ENCODE measurements around the gene C2orf49. TPM values are rescaled to one million over a fixed set of nuclear protein-coding genes. Genes with fewer than 3 reads are reported as not detected.
A peak's percentile ranks its signal among the peaks of the same experiment; 100 is the strongest.

C2orf49 gene
- 20.8 and 25.5 TPM in 2 replicates for total RNA-seq

- Mint-ChIP-seq H3K27me3 (no peaks in the 10 kb centered on the region), H3K4me1 (peaks cover 22% of the 10 kb centered on the region), H3K27ac (peak within 1 kb of the TSS; percentile 100), H3K36me3 (ENCODE audit: low read depth) (peaks cover 24% of the 10 kb centered on the region), H3K9me3 (no peaks in the 10 kb centered on the region), H3K4me3 (peak within 1 kb of the TSS; percentile 92)
- peak; percentile 97 for DNase-seq
- intact Hi-C loops (cut with micrococcal nuclease): loop anchor here (1.0 to 10.0 kb wide), 4 partner anchors 8 to 857 kb away; partner anchors contain the start of genes NCK2, TGFBRAP1 and UXS1
Observed at GRCh38 chr2:105337122-105338019, at the start of gene C2orf49. C2orf49 (plus strand) TSS chr2:105337540; CDS start chr2:105337588, 48 bp downstream.

GRCh38 chr2:105287692-105288091 is 49.6 kb upstream of the C2orf49 start:
- no peak overlapping the region for H3K27ac Mint-ChIP-seq
- DNase-seq: peak; percentile 76
- intact Hi-C loops (cut with micrococcal nuclease): no loop called here
- peaks cover 4% of the 10 kb centered on the region for H3K4me1 Mint-ChIP-seq
- H3K36me3 Mint-ChIP-seq (ENCODE audit: low read depth): peaks cover 30% of the 10 kb centered on the region
- H3K4me3 Mint-ChIP-seq: no peak overlapping the region
- no peaks in the 10 kb centered on the region for H3K9me3 Mint-ChIP-seq
- H3K27me3 Mint-ChIP-seq: no peaks in the 10 kb centered on the region

- H3K4me1 Mint-ChIP-seq: peaks cover 4% of the 10 kb centered on the region
- DNase-seq: no peak
- H3K9me3 Mint-ChIP-seq: no peaks in the 10 kb centered on the region
- no peaks in the 10 kb centered on the region for H3K27me3 Mint-ChIP-seq
- H3K4me3 Mint-ChIP-seq: no peak overlapping the region
- peaks cover 30% of the 10 kb centered on the region for H3K36me3 Mint-ChIP-seq (ENCODE audit: low read depth)
- intact Hi-C loops (cut with micrococcal nuclease): no loop called here
- H3K27ac Mint-ChIP-seq: no peak overlapping the region
Observed at GRCh38 chr2:105288133-105288532, 49.2 kb upstream of the C2orf49 start.

- H3K4me3 Mint-ChIP-seq: no peak overlapping the region
- H3K36me3 Mint-ChIP-seq (ENCODE audit: low read depth): peaks cover 38% of the 10 kb centered on the region
- peaks cover 6% of the 10 kb centered on the region for H3K4me1 Mint-ChIP-seq
- intact Hi-C loops (cut with micrococcal nuclease): no loop called here
- H3K27me3 Mint-ChIP-seq: no peaks in the 10 kb centered on the region
- H3K9me3 Mint-ChIP-seq: no peaks in the 10 kb centered on the region
- H3K27ac Mint-ChIP-seq: no peak overlapping the region
- no peak for DNase-seq
Observed at GRCh38 chr2:105290981-105291660, 46.2 kb upstream of the C2orf49 start.

- H3K36me3 Mint-ChIP-seq (ENCODE audit: low read depth): peaks cover 38% of the 10 kb centered on the region
- H3K9me3 Mint-ChIP-seq: no peaks in the 10 kb centered on the region
- no peak for DNase-seq
- intact Hi-C loops (cut with micrococcal nuclease): no loop called here
- H3K27me3 Mint-ChIP-seq: no peaks in the 10 kb centered on the region
- no peak overlapping the region for H3K4me3 Mint-ChIP-seq
- no peak overlapping the region for H3K27ac Mint-ChIP-seq
- peaks cover 6% of the 10 kb centered on the region for H3K4me1 Mint-ChIP-seq
Observed at GRCh38 chr2:105291981-105292380, 45.4 kb upstream of the C2orf49 start.

GRCh38 chr2:105294046-105294445 is 43.3 kb upstream of the C2orf49 start:
- H3K4me3 Mint-ChIP-seq: no peak overlapping the region
- intact Hi-C loops (cut with micrococcal nuclease): no loop called here
- no peaks in the 10 kb centered on the region for H3K27me3 Mint-ChIP-seq
- DNase-seq: no peak
- peaks cover 46% of the 10 kb centered on the region for H3K36me3 Mint-ChIP-seq (ENCODE audit: low read depth)
- H3K4me1 Mint-ChIP-seq: peaks cover 2% of the 10 kb centered on the region
- H3K27ac Mint-ChIP-seq: no peak overlapping the region
- no peaks in the 10 kb centered on the region for H3K9me3 Mint-ChIP-seq

- H3K9me3 Mint-ChIP-seq: no peaks in the 10 kb centered on the region
- no peaks in the 10 kb centered on the region for H3K27me3 Mint-ChIP-seq
- intact Hi-C loops (cut with micrococcal nuclease): no loop called here
- H3K27ac Mint-ChIP-seq: no peak overlapping the region
- peaks cover 46% of the 10 kb centered on the region for H3K36me3 Mint-ChIP-seq (ENCODE audit: low read depth)
- DNase-seq: peak; percentile 76
- H3K4me1 Mint-ChIP-seq: peaks cover 2% of the 10 kb centered on the region
- no peak overlapping the region for H3K4me3 Mint-ChIP-seq
Observed at GRCh38 chr2:105294844-105295481, 42.4 kb upstream of the C2orf49 start.

GRCh38 chr2:105296017-105296611 is 41.2 kb upstream of the C2orf49 start:
- Mint-ChIP-seq H3K4me1 (peaks cover 2% of the 10 kb centered on the region), H3K9me3 (no peaks in the 10 kb centered on the region), H3K36me3 (ENCODE audit: low read depth) (peaks cover 44% of the 10 kb centered on the region), H3K4me3 (no peak overlapping the region), H3K27ac (no peak overlapping the region), H3K27me3 (no peaks in the 10 kb centered on the region)
- intact Hi-C loops (cut with micrococcal nuclease): no loop called here
- DNase-seq: no peak

- H3K4me3 Mint-ChIP-seq: no peak overlapping the region
- H3K27me3 Mint-ChIP-seq: no peaks in the 10 kb centered on the region
- intact Hi-C loops (cut with micrococcal nuclease): no loop called here
- DNase-seq: no peak
- no peak overlapping the region for H3K27ac Mint-ChIP-seq
- H3K36me3 Mint-ChIP-seq (ENCODE audit: low read depth): peaks cover 36% of the 10 kb centered on the region
- peaks cover 7% of the 10 kb centered on the region for H3K4me1 Mint-ChIP-seq
- no peaks in the 10 kb centered on the region for H3K9me3 Mint-ChIP-seq
Observed at GRCh38 chr2:105297216-105297615, 40.1 kb upstream of the C2orf49 start.

- no peak for DNase-seq
- H3K4me1 Mint-ChIP-seq: peaks cover 13% of the 10 kb centered on the region
- no peaks in the 10 kb centered on the region for H3K9me3 Mint-ChIP-seq
- intact Hi-C loops (cut with micrococcal nuclease): no loop called here
- H3K36me3 Mint-ChIP-seq (ENCODE audit: low read depth): peaks cover 38% of the 10 kb centered on the region
- no peaks in the 10 kb centered on the region for H3K27me3 Mint-ChIP-seq
- H3K27ac Mint-ChIP-seq: no peak overlapping the region
- H3K4me3 Mint-ChIP-seq: no peak overlapping the region
Observed at GRCh38 chr2:105298017-105298416, 39.3 kb upstream of the C2orf49 start.

- Mint-ChIP-seq H3K36me3 (ENCODE audit: low read depth) (peaks cover 36% of the 10 kb centered on the region), H3K9me3 (no peaks in the 10 kb centered on the region), H3K27ac (no peak overlapping the region), H3K4me3 (no peak overlapping the region), H3K27me3 (no peaks in the 10 kb centered on the region), H3K4me1 (peaks cover 17% of the 10 kb centered on the region)
- intact Hi-C loops (cut with micrococcal nuclease): no loop called here
- DNase-seq: no peak
Observed at GRCh38 chr2:105299290-105299689, 38.0 kb upstream of the C2orf49 start.

- Mint-ChIP-seq H3K27me3 (no peaks in the 10 kb centered on the region), H3K4me1 (peaks cover 15% of the 10 kb centered on the region), H3K9me3 (no peaks in the 10 kb centered on the region), H3K27ac (no peak overlapping the region), H3K4me3 (no peak overlapping the region), H3K36me3 (ENCODE audit: low read depth) (peaks cover 27% of the 10 kb centered on the region)
- no peak for DNase-seq
- intact Hi-C loops (cut with micrococcal nuclease): no loop called here
Observed at GRCh38 chr2:105301646-105302045, 35.7 kb upstream of the C2orf49 start.

- no peak overlapping the region for H3K4me3 Mint-ChIP-seq
- H3K27ac Mint-ChIP-seq: no peak overlapping the region
- DNase-seq: no peak
- H3K36me3 Mint-ChIP-seq (ENCODE audit: low read depth): peaks cover 32% of the 10 kb centered on the region
- no peaks in the 10 kb centered on the region for H3K9me3 Mint-ChIP-seq
- H3K4me1 Mint-ChIP-seq: peaks cover 17% of the 10 kb centered on the region
- intact Hi-C loops (cut with micrococcal nuclease): no loop called here
- H3K27me3 Mint-ChIP-seq: no peaks in the 10 kb centered on the region
Observed at GRCh38 chr2:105307146-105307545, 30.2 kb upstream of the C2orf49 start.

Data from activated CD4-positive, alpha-beta T cell treated with anti-CD3 and anti-CD28 coated beads, Interleukin-2, amount 10 ng/mL, durations not matched to agents 24 days and 14 days (primary cell).